Right lobe of liver (tissue), 6 donors: Measurements from ENCODE around the gene ZNFX1. TPM values are rescaled to one million over a fixed set of nuclear protein-coding genes. Genes with fewer than 3 reads are reported as not detected.

ENCODE experiments used
- ATAC-seq, 4 donors: fragments of 200-7000 bp; cut with Tn5 transposase; one replicate each; pipeline ENCODE4 v1.9.1; 2020; ENCODE audit warnings: mild to moderate bottlenecking in 4 of 4, moderate library complexity in 4 of 4
- DNase-seq, 3 donors: peaks; one replicate each; pipeline ENCODE4 v3.0.0-alpha.2; 2020
- H3K27ac ChIP-seq, 3 donors: fragments of 200-600 bp; one replicate each; pipeline ENCODE4 v1.8.0; 2022
- H3K27me3 ChIP-seq, 2 donors: fragments of 200-600 bp; one replicate each; pipeline ENCODE4 v1.8.0; 2022
- H3K36me3 ChIP-seq, 4 donors: fragments of 200-600 bp; sonication (generic) in 1 of 4; one replicate each; pipeline versions ENCODE4 v1.5.1 to v1.8.0; 2017 to 2022; ENCODE audit warnings: control low read depth in 1 of 4
- H3K4me1 ChIP-seq, 4 donors: fragments of 200-600 bp; sonication (generic) in 1 of 4; one replicate each; pipeline versions ENCODE4 v1.5.1 to v1.8.0; 2017 to 2022; ENCODE audit warnings: control low read depth in 1 of 4
- H3K4me3 ChIP-seq, 3 donors: fragments of 200-600 bp; one replicate each; pipeline ENCODE4 v1.8.0; 2022
- H3K9me3 ChIP-seq, 4 donors: fragments of 200-600 bp; sonication (generic) in 1 of 4; one replicate each; pipeline versions ENCODE4 v1.5.1 to v1.8.0; 2017 to 2022; ENCODE audit warnings: control low read depth in 1 of 4
- CTCF ChIP-seq, 4 donors: fragments of 200-600 bp in 3 of 4; fragments of 450-650 bp in 1 of 4; IDR thresholded peaks; one replicate each; pipeline versions ENCODE4 v1.5.1 to v1.8.0; 2016 to 2022; ENCODE audit warnings: antibody characterized with exemption in 4 of 4, mild to moderate bottlenecking in 2 of 4
- POLR2A ChIP-seq: fragments of 450-650 bp; IDR thresholded peaks from one replicate; pipeline ENCODE4 v1.6.1; 2017; ENCODE audit warnings: antibody characterized with exemption, mild to moderate bottlenecking
- WGBS: methylation state at CpG from one replicate; pipeline ENCODE4 v1.1.6; 2018; ENCODE audit warnings: low coverage, low lambda C conversion rate; ENCODE audit not compliant: insufficient coverage; ENCODE audit errors: missing lambda C conversion rate; 5-methylcytosine and 5-hydroxymethylcytosine counted together
- intact Hi-C, 2 donors: fragments of 100-400 bp; cut with DNase I; formaldehyde crosslinking; loops; one replicate each; pipeline versions ENCODE4 v1.11.2 to v1.14.1; 2022
- long read RNA-seq: library from polyadenylated mRNA; unstranded; transcript quantifications from one replicate; pipeline ENCODE4 v2.0.0, GENCODE V29; 2019
- total RNA-seq, 6 experiments: library from RNA; depleted of rRNA in 2 of 6; stranded (reverse); fragments of >200 nt in 2 of 6; fragmentation: NEBNext Ultra II Directional in 3 of 6; extraction: Animal tissue kit (Norgen Biotek cat#: 25700) in 3 of 6; gene quantifications; one replicate each; pipeline versions ENCODE4 v1.1.0 to v1.2.4, GENCODE V29; 2016 to 2023
- donor health status: DM: no; HTN: yes; CAD: no.
- donor health status: DM: no; HTN: no; CAD: no.
- donor health status: DM: no; HTN: no; CAD: no.
- donor health status: DM: no; HTN: yes; CAD: no.
- donor health status: DM: no; HTN: yes; CAD: no.

The ZNFX1 gene
- 10 to 100 TPM in 5 of 6 experiments, 1 to 10 TPM in 1; 9.3 to 17.5 (median 13.9) TPM for total RNA-seq
- long read RNA-seq, result 0 reads

- Histone ChIP-seq H3K27ac (peak within 1 kb of the TSS; percentile 81 to 94 (median 92)), H3K4me3 (peak within 1 kb of the TSS; percentile 60 to 94 (median 83)), H3K4me1 (peaks cover 0 to 35% (median 14%) of the 10 kb centered on the region in 4 donors), H3K36me3 (peaks cover 13 to 51% (median 38%) of the 10 kb centered on the region in 4 donors), H3K27me3 (no peaks in the 10 kb centered on the region), H3K9me3 (no peaks in the 10 kb centered on the region)
- peak; percentile 96 for TF ChIP-seq POLR2A
- peak in 1 of 4 donors; percentile 21 for TF ChIP-seq CTCF (IDR thresholded peaks at IDR 0.05)
- DNase-seq (peak; percentile 99 to 100 (median 100)), ATAC-seq (peak; percentile 84 to 97 (median 90))
- 0% methylated on average over 19 of the region's 80 CpGs for WGBS
- intact Hi-C loops, result no loop called here
These were observed at the start of gene ZNFX1 for GRCh38 chr20:49278036-49278817. ZNFX1 (minus strand) TSS chr20:49278057; CDS start chr20:49275839, 2,218 bp downstream.

- H3K4me3 ChIP-seq, result no peak overlapping the region
- 36% methylated on average over 9 of the region's 10 CpGs for WGBS
- no peak overlapping the region for H3K27ac ChIP-seq
- no peaks in the 10 kb centered on the region for H3K4me1 ChIP-seq
- DNase-seq (no peak), ATAC-seq (no peak)
- TF ChIP-seq POLR2A (no peak), CTCF (IDR thresholded peaks at IDR 0.05) (no peak)
- H3K9me3 ChIP-seq, result no peaks in the 10 kb centered on the region
- peaks cover 0 to 5% of the 10 kb centered on the region in 2 donors for H3K27me3 ChIP-seq
- intact Hi-C loops, result loop anchor here in 1 of 2 donors (10.0 kb wide), 1 partner anchor 279 kb away; no protein-coding TSS in a partner anchor
- H3K36me3 ChIP-seq, result no peaks in the 10 kb centered on the region
These were observed 48.2 kb upstream of the ZNFX1 start for GRCh38 chr20:49326026-49326425.

- intact Hi-C loops, result loop anchor here in 1 of 2 donors (10.0 kb wide), 1 partner anchor 280 kb away; no protein-coding TSS in a partner anchor
- ATAC-seq (no peak), DNase-seq (no peak)
- Histone ChIP-seq H3K4me1 (no peaks in the 10 kb centered on the region), H3K36me3 (no peaks in the 10 kb centered on the region), H3K4me3 (no peak overlapping the region), H3K9me3 (no peaks in the 10 kb centered on the region), H3K27me3 (peaks cover 0 to 12% of the 10 kb centered on the region in 2 donors), H3K27ac (no peak overlapping the region)
- TF ChIP-seq POLR2A, result no peak
- no peak for TF ChIP-seq CTCF (IDR thresholded peaks at IDR 0.05)
- 70% methylated on average over 5 of the region's 5 CpGs for WGBS
These were observed 46.4 kb upstream of the ZNFX1 start for GRCh38 chr20:49324306-49324705.

GRCh38 chr20:49323622-49324238 lies 45.9 kb upstream of the ZNFX1 start:
- 55% methylated on average over 2 of the region's 9 CpGs for WGBS

More at GRCh38 chr20:49323622-49324238, 45.9 kb upstream of the ZNFX1 start:
- DNase-seq (no peak), ATAC-seq (peak; percentile 62 to 83 (median 74))
- Histone ChIP-seq H3K4me3 (no peak overlapping the region), H3K4me1 (peaks cover 0 to 3% (median 0%) of the 10 kb centered on the region in 4 donors), H3K9me3 (no peaks in the 10 kb centered on the region), H3K36me3 (no peaks in the 10 kb centered on the region), H3K27me3 (peaks cover 0 to 17% of the 10 kb centered on the region in 2 donors), H3K27ac (no peak overlapping the region)
- peak in 3 of 4 donors; percentile 18 to 32 (median 27) for TF ChIP-seq CTCF (IDR thresholded peaks at IDR 0.05)
- no peak for TF ChIP-seq POLR2A
- intact Hi-C loops, result loop anchor here in 1 of 2 donors (10.0 kb wide), 1 partner anchor 281 kb away; no protein-coding TSS in a partner anchor
